Uterus (tissue), 2 donors: ENCODE data around the gene C1QC.

Experiments used
- POLR2A ChIP-seq, 2 donors: fragments of 450-650 bp; IDR thresholded peaks; one replicate each; pipeline ENCODE4 v1.6.1; 2016; ENCODE audit warnings: antibody characterized with exemption in 2 of 2, mild to moderate bottlenecking in 1 of 2, moderate library complexity in 1 of 2
- TF ChIP-seq, protein P1 (sequence below), 4 experiments: fragments of 200-600 bp in 2 of 4; fragments of 450-650 bp in 2 of 4; sonication (generic) in 2 of 4; IDR thresholded peaks; one replicate each; pipeline ENCODE4 v1.5.1; 2016 to 2019; ENCODE audit warnings: antibody characterized with exemption in 4 of 4, mild to moderate bottlenecking in 2 of 4, moderate library complexity in 1 of 4

DNA sequence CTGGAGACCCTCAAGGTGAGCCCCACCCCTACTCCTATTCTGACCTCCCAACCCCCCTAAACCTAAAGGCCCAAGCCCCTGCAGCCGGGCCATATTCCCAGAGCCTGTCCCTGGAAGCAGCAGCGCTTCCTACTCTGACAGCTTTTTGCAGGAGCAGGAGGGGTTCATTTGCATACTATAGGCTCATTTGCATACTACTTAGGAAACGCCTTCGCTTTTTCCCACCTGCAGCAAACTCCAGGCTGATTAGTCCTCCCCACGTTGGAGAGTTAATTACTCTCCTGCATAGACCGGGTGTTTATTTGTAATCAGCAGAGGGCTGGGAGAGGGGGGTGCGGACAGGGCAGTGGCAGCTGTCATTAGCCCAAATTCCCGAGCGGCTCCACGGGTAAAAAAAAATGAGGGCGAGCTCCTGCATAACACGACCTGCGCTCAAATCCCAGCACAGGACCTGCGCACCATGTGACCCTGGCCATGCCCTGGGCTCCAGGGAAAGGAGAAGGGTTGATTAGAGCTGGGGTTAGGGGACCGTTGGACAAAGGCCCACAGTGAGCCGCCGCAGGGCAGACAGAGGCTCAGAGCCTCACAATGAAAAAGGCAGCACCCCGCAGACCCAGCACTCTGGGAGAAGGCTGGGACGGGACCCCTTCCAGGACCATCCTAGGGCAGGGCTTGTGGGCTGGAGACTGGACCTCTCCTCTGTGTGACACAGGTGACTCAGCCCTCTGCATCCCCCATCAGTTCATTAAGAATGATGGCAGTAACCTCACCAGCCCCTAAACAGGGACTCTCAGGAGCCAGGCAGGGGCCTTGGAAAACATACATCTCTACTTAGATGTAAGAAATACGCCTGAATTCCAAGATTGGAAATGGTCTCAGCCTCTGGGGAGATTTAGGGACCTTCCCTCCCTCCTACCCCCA lies 16.9 kb upstream of the C1QC start:
- TF ChIP-seq, protein P1, sequence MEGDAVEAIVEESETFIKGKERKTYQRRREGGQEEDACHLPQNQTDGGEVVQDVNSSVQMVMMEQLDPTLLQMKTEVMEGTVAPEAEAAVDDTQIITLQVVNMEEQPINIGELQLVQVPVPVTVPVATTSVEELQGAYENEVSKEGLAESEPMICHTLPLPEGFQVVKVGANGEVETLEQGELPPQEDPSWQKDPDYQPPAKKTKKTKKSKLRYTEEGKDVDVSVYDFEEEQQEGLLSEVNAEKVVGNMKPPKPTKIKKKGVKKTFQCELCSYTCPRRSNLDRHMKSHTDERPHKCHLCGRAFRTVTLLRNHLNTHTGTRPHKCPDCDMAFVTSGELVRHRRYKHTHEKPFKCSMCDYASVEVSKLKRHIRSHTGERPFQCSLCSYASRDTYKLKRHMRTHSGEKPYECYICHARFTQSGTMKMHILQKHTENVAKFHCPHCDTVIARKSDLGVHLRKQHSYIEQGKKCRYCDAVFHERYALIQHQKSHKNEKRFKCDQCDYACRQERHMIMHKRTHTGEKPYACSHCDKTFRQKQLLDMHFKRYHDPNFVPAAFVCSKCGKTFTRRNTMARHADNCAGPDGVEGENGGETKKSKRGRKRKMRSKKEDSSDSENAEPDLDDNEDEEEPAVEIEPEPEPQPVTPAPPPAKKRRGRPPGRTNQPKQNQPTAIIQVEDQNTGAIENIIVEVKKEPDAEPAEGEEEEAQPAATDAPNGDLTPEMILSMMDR (IDR thresholded peaks at IDR 0.05), result no peak
- no peak for TF ChIP-seq POLR2A (IDR thresholded peaks at IDR 0.05)
